NT2/D1 (cell line): ENCODE results near the gene BICDL1.

Experiments
- SUZ12 ChIP-seq: IDR thresholded peaks from 2 replicates; pipeline ENCODE4 v1.6.1; 2011; ENCODE audit not compliant: insufficient read length, insufficient read depth; ENCODE audit errors: extremely low read depth
- YY1 ChIP-seq: IDR thresholded peaks from 2 replicates; pipeline ENCODE4 v1.6.1; 2011; ENCODE audit not compliant: insufficient read length, insufficient read depth
- ZNF274 ChIP-seq: IDR thresholded peaks from 2 replicates; pipeline ENCODE4 v1.6.1; 2011; ENCODE audit warnings: mild to moderate bottlenecking, low read depth, low read length

DNA sequence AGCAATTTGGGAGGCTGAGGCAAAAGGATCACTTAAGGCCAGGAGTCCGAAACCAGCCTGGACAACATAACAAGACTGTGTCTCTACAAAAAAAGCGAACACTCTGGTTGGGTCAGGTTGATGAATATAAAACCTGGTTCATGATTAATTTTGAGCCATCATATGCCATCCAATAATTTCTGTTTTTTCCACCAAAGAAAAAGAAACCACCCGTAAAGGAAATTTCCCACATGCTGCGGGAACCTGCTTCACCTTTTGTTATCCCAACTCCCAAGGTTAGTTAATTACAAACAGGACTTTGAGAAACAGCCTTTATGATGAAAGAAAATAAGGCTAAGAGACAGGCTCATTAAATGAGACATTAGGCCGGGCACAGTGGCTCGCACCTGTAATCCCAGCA lies 24.1 kb upstream of the BICDL1 start:
- no peak for TF ChIP-seq ZNF274
- TF ChIP-seq YY1 = no peak
- TF ChIP-seq SUZ12 = no peak
